IMR-90 (cell line): ENCODE data around the gene BRIP1.

ENCODE experiments used
- BHLHE40 ChIP-seq: fragments of 150-350 bp; IDR thresholded peaks from 2 replicates; pipeline ENCODE4 v1.6.1; 2016; ENCODE audit warnings: mild to moderate bottlenecking, low read depth, low read length
- CTCF ChIP-seq: conservative IDR thresholded peaks from 2 replicates; pipeline ENCODE4 v1.5.1; 2012; ENCODE audit warnings: mild to moderate bottlenecking, low read depth, low read length, improper control_type of control experiment
- FOS ChIP-seq: fragments of 150-350 bp; IDR thresholded peaks from 2 replicates; pipeline ENCODE4 v1.6.1; 2016; ENCODE audit warnings: low read depth, low read length
- MAFK ChIP-seq: IDR thresholded peaks from 2 replicates; pipeline ENCODE4 v1.6.1; 2012; ENCODE audit warnings: low read depth, low read length, improper control_type of control experiment
- MXI1 ChIP-seq: IDR thresholded peaks from 2 replicates; pipeline ENCODE4 v1.6.1; 2012; ENCODE audit warnings: low read depth, mild to moderate bottlenecking, low read length, moderate library complexity, borderline replicate concordance
- POLR2A ChIP-seq: IDR thresholded peaks from 2 replicates; pipeline ENCODE4 v1.6.1; 2012; ENCODE audit warnings: mild to moderate bottlenecking, low read depth, low read length
- RAD21 ChIP-seq: IDR thresholded peaks from 2 replicates; pipeline ENCODE4 v1.6.1; 2012; ENCODE audit warnings: low read length, improper control_type of control experiment
- RCOR1 ChIP-seq: IDR thresholded peaks from 2 replicates; pipeline ENCODE4 v1.6.1; 2012; ENCODE audit warnings: mild to moderate bottlenecking, low read length, improper control_type of control experiment; ENCODE audit not compliant: insufficient replicate concordance
- RFX5 ChIP-seq: IDR thresholded peaks from 2 replicates; pipeline ENCODE4 v1.8.0; 2012; ENCODE audit warnings: low read depth, mild to moderate bottlenecking, low read length, moderate library complexity
- SMC3 ChIP-seq: fragments of 150-350 bp; IDR thresholded peaks from 2 replicates; pipeline ENCODE4 v1.6.1; 2016; ENCODE audit warnings: low read depth, mild to moderate bottlenecking, antibody characterized with exemption, low read length, moderate library complexity

DNA sequence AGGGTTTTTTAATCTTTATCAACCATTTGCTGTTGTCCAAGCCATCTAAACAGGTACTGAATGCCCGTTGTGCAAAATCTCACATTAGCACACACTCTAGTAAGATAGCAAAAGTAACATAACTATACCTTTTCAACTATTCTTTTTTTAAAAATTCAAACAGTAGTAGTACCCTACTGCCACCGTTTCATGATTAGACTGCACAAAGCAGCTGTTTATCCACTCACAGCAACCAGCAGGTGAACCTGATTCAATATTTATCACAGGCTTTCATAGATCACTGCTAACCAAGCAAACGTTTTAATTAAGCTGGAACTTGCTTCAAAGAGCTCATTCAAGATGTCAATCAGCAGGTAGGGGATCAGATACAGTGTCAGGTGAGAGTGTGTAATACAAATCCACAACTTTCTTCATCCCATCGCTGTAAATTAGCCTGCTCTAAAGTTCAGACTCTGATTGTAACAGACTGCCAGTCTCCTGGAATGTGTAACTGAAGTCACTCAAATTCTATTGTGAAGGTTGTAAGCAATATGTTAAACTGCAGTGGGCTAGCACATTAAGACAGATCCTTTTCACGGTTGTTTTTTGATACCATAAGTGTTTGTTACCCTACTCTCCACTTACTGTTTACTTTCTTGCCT, 47.3 kb downstream of the BRIP1 start:
- TF ChIP-seq CTCF (no peak), MXI1 (no peak), RFX5 (no peak), MAFK (no peak), POLR2A (no peak), RAD21 (no peak), FOS (no peak), RCOR1 (no peak), SMC3 (no peak), BHLHE40 (no peak)
